Heart left ventricle (tissue), 13 donors: ENCODE measurements around the gene ENKUR.

ENCODE experiments used
- CTCF ChIP-seq, 12 donors: fragments of 200-600 bp; sonication (generic) in 4 of 12; IDR thresholded peaks; one replicate each; pipeline versions ENCODE4 v1.5.0 to v1.8.0; 2018 to 2022; ENCODE audit warnings: antibody characterized with exemption in 12 of 12, mild to moderate bottlenecking in 5 of 12
- POLR2A ChIP-seq, 2 donors: fragments of 450-650 bp; IDR thresholded peaks; one replicate each; pipeline ENCODE4 v1.6.1; 2017; ENCODE audit warnings: antibody characterized with exemption in 2 of 2, mild to moderate bottlenecking in 2 of 2, moderate library complexity in 2 of 2
- donor health status: ischemic (EF 13 %, LVEDD 7.1; RV severe dilation, severe dysfunction).
- donor health status: DM: no; HTN: yes; CAD: no.
- donor health status: DM: no; HTN: no; CAD: no.
- donor health status: ischemic (EF 25% LVEDD 6.9; RV normal size, moderate dysfunction).
- donor health status: ischemic (EF 25% LVEDD 5.7; RV mildly dilated, moderate dysfunction).
- donor health status: ischemic (EF 35%, LVEDD 5.7; RV mildly dilated, moderate dysfunction).
- donor health status: nonischemic (EF 11% LVEDD 7.7; RV severe dilation, severe dysfunction).
- donor health status: DM: yes; HTN: yes; CAD: no.
- donor health status: PGD.
- donor health status: ischemic (EF 29% LVEDD 5.4; RV normal size, mild dysfunction).
- donor health status: nonischemic (EF 23%, LVEDD 6.1; RV moderate dilation, normal function).

GRCh38 chr10:25015828-25016375, at the start of gene ENKUR:
- TF ChIP-seq CTCF (IDR thresholded peaks at IDR 0.05) (no peak), POLR2A (IDR thresholded peaks at IDR 0.05) (no peak)
